Lung (tissue), 12 donors: Measurements from ENCODE around the gene SAMD3. TPM values are rescaled to one million over a fixed set of nuclear protein-coding genes. Genes with fewer than 3 reads are reported as not detected.
"Not testable (repeated sequence)": the region's sequence is repeated elsewhere in the genome, so short reads cannot be mapped to it uniquely, and the experiment has no call there.

ENCODE experiments used
- ATAC-seq: fragments of 200-7000 bp; cut with Tn5 transposase; one replicate; pipeline ENCODE4 v1.9.1; 2020; ENCODE audit warnings: moderate number of reproducible peaks; ENCODE audit not compliant: insufficient read depth, low FRiP score
- DNase-seq, 3 donors: peaks; one replicate each; pipeline ENCODE4 v3.0.0-alpha.2; 2013 to 2017
- H3K27ac ChIP-seq, 2 donors: one replicate each; pipeline ENCODE4 v1.5.1; 2013; ENCODE audit warnings: mild to moderate bottlenecking in 2 of 2, moderate library complexity in 2 of 2, control low read depth in 1 of 2, inconsistent platforms in 1 of 2, low read depth in 1 of 2, low read length in 1 of 2
- H3K27me3 ChIP-seq, 3 donors: one replicate each; pipeline ENCODE4 v1.5.1; 2013; ENCODE audit warnings: low read length in 2 of 3; ENCODE audit not compliant: control insufficient read depth in 3 of 3, insufficient read depth in 3 of 3
- H3K36me3 ChIP-seq, 4 donors: one replicate each; pipeline ENCODE4 v1.5.1; 2013; ENCODE audit warnings: low read length in 4 of 4, mild to moderate bottlenecking in 1 of 4, moderate library complexity in 1 of 4; ENCODE audit not compliant: control insufficient read depth in 4 of 4, insufficient read depth in 4 of 4
- H3K4me1 ChIP-seq, 5 donors: one replicate each; pipeline ENCODE4 v1.5.1; 2013; ENCODE audit warnings: low read length in 5 of 5, mild to moderate bottlenecking in 2 of 5, moderate library complexity in 1 of 5; ENCODE audit not compliant: control insufficient read depth in 5 of 5, insufficient read depth in 5 of 5
- H3K4me3 ChIP-seq: one replicate; pipeline ENCODE4 v1.5.1; 2013; ENCODE audit warnings: mild to moderate bottlenecking, control low read depth, moderate library complexity
- H3K9ac ChIP-seq, 2 donors: one replicate each; pipeline ENCODE4 v1.5.1; 2013; ENCODE audit warnings: low read length in 2 of 2, control low read depth in 1 of 2; ENCODE audit not compliant: insufficient read depth in 1 of 2
- H3K9me3 ChIP-seq, 4 donors: one replicate each; pipeline ENCODE4 v1.5.1; 2013; ENCODE audit warnings: low read length in 3 of 4, mild to moderate bottlenecking in 1 of 4, moderate library complexity in 1 of 4; ENCODE audit not compliant: control insufficient read depth in 4 of 4, insufficient read depth in 3 of 4
- CTCF ChIP-seq: IDR thresholded peaks from 2 replicates; pipeline ENCODE4 v1.5.1; 2012; ENCODE audit warnings: mild to moderate bottlenecking; ENCODE audit errors: control extremely low read depth, extremely low read depth
- WGBS, 2 donors: extraction: QIAGEN DNeasy Blood & Tissue Kit; methylation state at CpG; one replicate each; pipeline ENCODE4 v1.1.7; 2013; 5-methylcytosine and 5-hydroxymethylcytosine counted together
- polyA plus RNA-seq, 2 donors: library from polyadenylated mRNA; stranded (reverse); fragments of 200-250 nt; gene quantifications; one replicate each; pipeline ENCODE4 v1.2.1, GENCODE V29; 2013
- total RNA-seq, 2 donors: library from RNA; depleted of rRNA in 1 of 2; stranded (reverse); fragments of >200 nt in 1 of 2; gene quantifications; one replicate each; pipeline ENCODE4 v1.2.1, GENCODE V29; 2014 to 2021
- donor health status: control.
- donor health status: control.
- donor health status: Bipolar disorder and iron deficiency.
- donor health status: healthy.
- donor health status: DM: yes; HTN: yes; CAD: no.

SAMD3 gene
- total and polyA plus RNA-seq, 4 donors = 0.71 to 5.9 (median 2.0) TPM

DNA sequence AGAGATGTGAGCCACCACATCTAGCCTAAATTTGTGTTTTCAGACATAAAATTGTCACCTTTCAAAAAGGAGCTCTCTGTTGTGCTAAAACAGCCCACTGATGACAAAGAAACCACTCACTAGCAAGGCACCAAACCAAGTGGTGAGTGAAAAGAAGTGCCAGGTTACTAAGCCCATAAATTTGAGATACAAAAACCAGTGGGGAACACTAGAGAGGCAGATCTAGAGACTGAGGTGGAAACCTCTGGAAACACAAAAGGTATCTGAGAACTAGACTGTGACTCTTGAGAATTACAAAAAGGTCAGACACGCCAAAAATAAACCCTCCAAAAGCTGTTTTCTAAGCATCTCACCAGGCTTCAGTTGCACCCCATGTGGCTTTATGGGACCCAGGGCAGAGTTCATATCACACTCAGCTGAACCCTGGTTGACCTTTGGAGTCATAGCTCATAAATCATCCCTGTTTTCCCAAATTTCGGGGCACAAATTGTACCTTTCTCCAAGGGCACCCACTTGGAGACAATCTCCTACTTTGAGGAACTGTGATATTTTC is 24.2 kb downstream of the SAMD3 start:
- Histone ChIP-seq H3K27ac (no peak overlapping the region), H3K9me3 (no peaks in the 10 kb centered on the region), H3K9ac (no peak overlapping the region), H3K36me3 (no peaks in the 10 kb centered on the region), H3K27me3 (no peaks in the 10 kb centered on the region), H3K4me1 (no peaks in the 10 kb centered on the region), H3K4me3 (no peak overlapping the region)
- TF ChIP-seq CTCF = no peak
- ATAC-seq (no peak), DNase-seq (no peak)
- WGBS, 2 donors = 77 to 88% methylated on average over 2 of the region's 2 CpGs

DNA sequence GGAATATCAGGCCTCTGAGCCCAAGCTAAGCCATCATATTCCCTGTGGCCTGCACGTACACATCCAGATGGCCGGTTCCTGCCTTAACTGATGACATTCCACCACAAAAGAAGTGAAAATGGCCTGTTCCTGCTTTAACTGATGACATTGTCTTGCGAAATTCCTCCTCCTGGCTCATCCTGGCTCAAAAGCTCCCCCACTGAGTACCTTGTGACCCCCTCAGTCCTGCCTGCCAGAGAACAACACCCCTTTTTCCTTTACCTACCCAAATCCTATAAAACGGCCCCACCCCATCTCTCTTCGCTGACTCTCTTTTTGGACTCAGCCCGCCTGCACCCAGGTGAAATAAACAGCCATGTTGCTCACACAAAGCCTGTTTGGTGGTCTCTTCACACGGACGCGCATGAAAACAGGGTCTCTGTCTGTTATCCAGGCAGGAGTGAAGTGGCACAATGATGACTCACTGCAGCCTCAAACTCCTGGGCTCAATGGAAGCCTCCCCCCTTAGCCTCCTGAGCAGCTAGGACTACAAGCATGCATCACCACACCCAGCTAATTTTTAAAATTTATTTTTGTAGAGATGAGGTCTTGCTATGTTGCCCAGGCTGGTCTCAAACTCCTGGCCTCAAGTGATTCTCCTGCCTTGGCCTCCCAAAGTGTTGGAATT is 24.8 kb downstream of the SAMD3 start:
- not testable (repeated sequence) for H3K9ac ChIP-seq, H3K4me3 ChIP-seq, H3K9me3 ChIP-seq, H3K27ac ChIP-seq, H3K36me3 ChIP-seq, H3K27me3 ChIP-seq, H3K4me1 ChIP-seq, ATAC-seq, DNase-seq
- 84 to 90% methylated on average over 9 of the region's 9 CpGs for WGBS, 2 donors

DNA sequence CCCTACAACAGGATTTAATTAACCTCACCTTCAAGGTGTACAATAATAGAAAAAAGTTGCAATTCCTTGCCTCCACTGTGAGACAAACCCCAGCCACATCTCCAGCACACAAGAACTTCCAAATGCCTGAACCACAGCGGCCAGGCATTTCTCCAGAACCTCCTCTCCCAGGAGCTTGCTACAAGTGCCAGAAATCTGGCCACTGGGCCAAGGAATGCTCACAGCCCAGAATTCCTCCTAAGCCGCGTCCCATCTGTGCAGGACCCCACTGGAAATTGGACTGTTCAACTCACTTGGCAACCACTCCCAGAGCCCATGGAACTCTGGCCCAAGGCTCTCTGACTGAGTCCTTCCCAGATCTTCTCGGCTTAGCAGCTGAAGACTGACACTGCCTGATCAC is 28.3 kb downstream of the SAMD3 start:
- WGBS, 2 donors = 85 to 98% methylated on average over 4 of the region's 4 CpGs

GRCh38 chr6:130190701-130191690 is 31.8 kb downstream of the SAMD3 start:
- Histone ChIP-seq H3K36me3 (no peaks in the 10 kb centered on the region), H3K9ac (no peak overlapping the region), H3K27me3 (no peaks in the 10 kb centered on the region), H3K4me1 (no peaks in the 10 kb centered on the region), H3K4me3 (no peak overlapping the region), H3K9me3 (no peaks in the 10 kb centered on the region), H3K27ac (no peak overlapping the region)
- 51 to 54% methylated on average over 8 of the region's 8 CpGs for WGBS, 2 donors
- TF ChIP-seq CTCF = no peak
- DNase-seq (no peak), ATAC-seq (no peak)

More for the DNA sequence above, 28.3 kb downstream of the SAMD3 start:
- not testable (repeated sequence) for H3K27me3 ChIP-seq, H3K27ac ChIP-seq, H3K9ac ChIP-seq, H3K4me3 ChIP-seq, DNase-seq, H3K4me1 ChIP-seq, ATAC-seq, H3K9me3 ChIP-seq, H3K36me3 ChIP-seq
